CD8-positive, alpha-beta memory T cell (primary cell): ENCODE measurements around the gene UNC5B. TPM values are rescaled to one million over a fixed set of nuclear protein-coding genes. Genes with fewer than 3 reads are reported as not detected.

Source experiments
- CTCF ChIA-PET: fragments of 350-600 bp; sonication (Branson Sonifier 250); formaldehyde crosslinking; loops from one replicate; lab custom pipeline; 2021; ENCODE audit warnings: antibody characterized with exemption; lab: Charles Lee
- POLR2A ChIA-PET: fragments of 350-600 bp; sonication (Branson Sonifier 250); formaldehyde crosslinking; loops from one replicate; lab custom pipeline; 2021; ENCODE audit warnings: antibody characterized with exemption; lab: Charles Lee
- DNase-seq, 5 donors: peaks; one replicate each; pipeline versions ENCODE4 v3.0.0 to v3.0.0-alpha.2; 2020 to 2022; ENCODE audit warnings: mixed read lengths in 1 of 5
- H3K27ac ChIP-seq: one replicate; pipeline ENCODE4 v1.7.0; 2013; ENCODE audit warnings: low read depth, mild to moderate bottlenecking, low read length, moderate library complexity
- H3K27me3 ChIP-seq: 2 replicates; pipeline ENCODE4 v1.7.0; 2013; ENCODE audit warnings: low read length, mild to moderate bottlenecking; ENCODE audit not compliant: insufficient read depth, poor library complexity, severe bottlenecking
- H3K36me3 ChIP-seq: 2 replicates; pipeline ENCODE4 v1.7.0; 2013; ENCODE audit warnings: mild to moderate bottlenecking, low read length, moderate library complexity; ENCODE audit not compliant: insufficient read depth
- H3K4me1 ChIP-seq: 2 replicates; pipeline ENCODE4 v1.7.0; 2013; ENCODE audit warnings: mild to moderate bottlenecking, low read length, moderate library complexity; ENCODE audit not compliant: insufficient read depth
- H3K4me3 ChIP-seq: 2 replicates; pipeline ENCODE4 v1.7.0; 2013; ENCODE audit warnings: mild to moderate bottlenecking, low read length
- H3K9me3 ChIP-seq: 2 replicates; pipeline ENCODE4 v1.7.0; 2013; ENCODE audit warnings: mild to moderate bottlenecking, low read length
- H3K27ac Mint-ChIP-seq, 8 donors: one replicate each; pipeline ENCODE4 v1.8.0; 2020 to 2021; ENCODE audit warnings: mixed read lengths in 8 of 8, mild to moderate bottlenecking in 6 of 8, inconsistent platforms in 3 of 8, moderate library complexity in 3 of 8
- H3K27me3 Mint-ChIP-seq, 2 donors: one replicate each; pipeline ENCODE4 v1.8.0; 2020 to 2021; ENCODE audit warnings: mixed read lengths in 2 of 2, mild to moderate bottlenecking in 1 of 2, moderate library complexity in 1 of 2
- H3K36me3 Mint-ChIP-seq, 3 donors: one replicate each; pipeline ENCODE4 v1.8.0; 2020 to 2021; ENCODE audit warnings: mixed read lengths in 3 of 3, inconsistent platforms in 1 of 3, mild to moderate bottlenecking in 1 of 3
- H3K4me1 Mint-ChIP-seq, 3 donors: one replicate each; pipeline ENCODE4 v1.8.0; 2020 to 2021; ENCODE audit warnings: mixed read lengths in 3 of 3, inconsistent platforms in 1 of 3, mild to moderate bottlenecking in 1 of 3
- H3K4me3 Mint-ChIP-seq, 7 donors: one replicate each; pipeline ENCODE4 v1.8.0; 2020 to 2021; ENCODE audit warnings: mixed read lengths in 7 of 7, mild to moderate bottlenecking in 6 of 7, moderate library complexity in 4 of 7, inconsistent platforms in 2 of 7
- H3K9me3 Mint-ChIP-seq, 5 donors: one replicate each; pipeline ENCODE4 v1.8.0; 2020 to 2022; ENCODE audit warnings: mixed read lengths in 5 of 5, mild to moderate bottlenecking in 3 of 5, moderate library complexity in 2 of 5, inconsistent platforms in 1 of 5
- polyA plus RNA-seq: library from polyadenylated mRNA; unstranded; fragments of 300-500 nt; fragmentation: Illumina TruSeq; gene quantifications from one replicate; pipeline ENCODE4 v1.2.3, GENCODE V29; 2021
- total RNA-seq, 2 experiments: library from RNA; stranded (reverse); gene quantifications; one replicate each; pipeline ENCODE4 v1.2.3, GENCODE V29; 2021

Gene UNC5B
- total and polyA plus RNA-seq, 3 experiments from 2014 or later, result 0.06 to 0.13 (median 0.11) TPM

GRCh38 chr10:71300555-71301370, 88.4 kb downstream of the UNC5B start:
- Mint-ChIP-seq H3K4me3 (no peak overlapping the region), H3K9me3 (no peaks in the 10 kb centered on the region), H3K36me3 (no peaks in the 10 kb centered on the region), H3K27me3 (peaks cover 14 to 35% of the 10 kb centered on the region in 2 donors), H3K4me1 (no peaks in the 10 kb centered on the region), H3K27ac (peak overlapping the region in 1 of 8 donors; percentile 29)
- Histone ChIP-seq H3K27ac (no peak overlapping the region), H3K4me1 (no peaks in the 10 kb centered on the region), H3K9me3 (no peaks in the 10 kb centered on the region), H3K36me3 (no peaks in the 10 kb centered on the region), H3K27me3 (no peaks in the 10 kb centered on the region), H3K4me3 (no peak overlapping the region)
- ChIA-PET CTCF (no interaction called here), POLR2A (no interaction called here)
- peak in 1 of 5 donors; percentile 42 for DNase-seq

GRCh38 chr10:71301371-71301916, 89.1 kb downstream of the UNC5B start:
- ChIA-PET POLR2A (no interaction called here), CTCF (interaction anchor here (1.0 kb wide), 1 partner anchor 11 kb away, joined by 3 read pairs; no protein-coding TSS in a partner anchor)
- Histone ChIP-seq H3K4me3 (no peak overlapping the region), H3K27ac (no peak overlapping the region), H3K27me3 (no peaks in the 10 kb centered on the region), H3K9me3 (no peaks in the 10 kb centered on the region), H3K36me3 (no peaks in the 10 kb centered on the region), H3K4me1 (no peaks in the 10 kb centered on the region)
- peaks cover 9 to 30% of the 10 kb centered on the region in 2 donors for H3K27me3 Mint-ChIP-seq
- no peak overlapping the region for H3K27ac Mint-ChIP-seq
- H3K36me3 Mint-ChIP-seq, result no peaks in the 10 kb centered on the region
- H3K9me3 Mint-ChIP-seq, result no peaks in the 10 kb centered on the region
- peak in 1 of 5 donors; percentile 35 for DNase-seq
- H3K4me3 Mint-ChIP-seq, result no peak overlapping the region
- H3K4me1 Mint-ChIP-seq, result no peaks in the 10 kb centered on the region

GRCh38 chr10:71302451-71302850, 90.1 kb downstream of the UNC5B start:
- H3K9me3 ChIP-seq, result no peaks in the 10 kb centered on the region
- CTCF ChIA-PET, result interaction anchor here (0.6 to 1.2 kb wide), 2 partner anchors 12 to 405 kb away, joined by 3 read pairs; no protein-coding TSS in a partner anchor
- no peaks in the 10 kb centered on the region for H3K4me1 ChIP-seq
- Mint-ChIP-seq H3K27me3 (peaks cover 7 to 29% of the 10 kb centered on the region in 2 donors), H3K27ac (no peak overlapping the region), H3K4me1 (no peaks in the 10 kb centered on the region), H3K4me3 (no peak overlapping the region), H3K36me3 (no peaks in the 10 kb centered on the region), H3K9me3 (no peaks in the 10 kb centered on the region)
- H3K27me3 ChIP-seq, result no peaks in the 10 kb centered on the region
- H3K36me3 ChIP-seq, result no peaks in the 10 kb centered on the region
- peak in 1 of 5 donors; percentile 24 for DNase-seq
- no peak overlapping the region for H3K4me3 ChIP-seq
- no peak overlapping the region for H3K27ac ChIP-seq
- POLR2A ChIA-PET, result no interaction called here

GRCh38 chr10:71302874-71303568, 90.7 kb downstream of the UNC5B start:
- Mint-ChIP-seq H3K4me1 (no peaks in the 10 kb centered on the region), H3K4me3 (no peak overlapping the region), H3K27ac (peak overlapping the region in 1 of 8 donors; percentile 50), H3K27me3 (peaks cover 7 to 26% of the 10 kb centered on the region in 2 donors), H3K36me3 (no peaks in the 10 kb centered on the region), H3K9me3 (no peaks in the 10 kb centered on the region)
- Histone ChIP-seq H3K9me3 (no peaks in the 10 kb centered on the region), H3K4me3 (no peak overlapping the region), H3K27me3 (no peaks in the 10 kb centered on the region), H3K27ac (no peak overlapping the region), H3K36me3 (no peaks in the 10 kb centered on the region), H3K4me1 (no peaks in the 10 kb centered on the region)
- POLR2A ChIA-PET, result no interaction called here
- CTCF ChIA-PET, result interaction anchor here (1.2 to 3.0 kb wide), 2 partner anchors 12 to 404 kb away, joined by 3 to 12 read pairs; no protein-coding TSS in a partner anchor
- DNase-seq, result peak in 2 of 5 donors; percentile 18 to 23

DNA sequence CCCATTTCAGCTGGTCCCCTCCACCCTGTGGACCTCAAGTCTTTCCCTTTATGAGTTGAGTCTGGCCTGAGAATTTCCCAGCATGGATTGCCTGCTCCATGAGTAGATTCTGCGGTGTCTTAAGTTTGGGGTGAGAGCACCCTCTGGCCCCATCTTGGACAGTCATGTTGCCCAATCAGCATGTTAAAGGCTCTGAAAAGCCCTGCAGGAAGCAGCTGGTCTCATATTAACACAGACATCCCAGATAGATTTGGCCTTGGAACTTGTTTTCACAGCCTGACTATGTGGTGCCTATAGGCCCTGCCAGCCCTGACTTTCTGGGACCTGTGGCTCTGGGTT, 91.2 kb downstream of the UNC5B start:
- Mint-ChIP-seq H3K4me1 (no peaks in the 10 kb centered on the region), H3K27me3 (peaks cover 6 to 22% of the 10 kb centered on the region in 2 donors), H3K9me3 (no peaks in the 10 kb centered on the region), H3K36me3 (no peaks in the 10 kb centered on the region), H3K27ac (peak overlapping the region in 1 of 8 donors; percentile 50), H3K4me3 (no peak overlapping the region)
- H3K27me3 ChIP-seq, result no peaks in the 10 kb centered on the region
- CTCF ChIA-PET, result interaction anchor here (0.7 to 3.0 kb wide), 2 partner anchors 11 to 405 kb away, joined by 3 to 12 read pairs; no protein-coding TSS in a partner anchor
- no peak overlapping the region for H3K4me3 ChIP-seq
- POLR2A ChIA-PET, result no interaction called here
- DNase-seq, result no peak
- H3K27ac ChIP-seq, result no peak overlapping the region
- no peaks in the 10 kb centered on the region for H3K36me3 ChIP-seq
- H3K4me1 ChIP-seq, result no peaks in the 10 kb centered on the region
- no peaks in the 10 kb centered on the region for H3K9me3 ChIP-seq

- CTCF ChIA-PET, result interaction anchor here (3.0 kb wide), 1 partner anchor 10 kb away, joined by 12 read pairs; no protein-coding TSS in a partner anchor
- no peak overlapping the region for H3K27ac Mint-ChIP-seq
Measured at GRCh38 chr10:71304914-71305313, 92.5 kb downstream of the UNC5B start.

GRCh38 chr10:71306979-71307378, 94.6 kb downstream of the UNC5B start:
- Histone ChIP-seq H3K9me3 (no peaks in the 10 kb centered on the region), H3K4me1 (no peaks in the 10 kb centered on the region), H3K27ac (no peak overlapping the region), H3K4me3 (no peak overlapping the region), H3K27me3 (no peaks in the 10 kb centered on the region), H3K36me3 (no peaks in the 10 kb centered on the region)
- Mint-ChIP-seq H3K36me3 (no peaks in the 10 kb centered on the region), H3K9me3 (no peaks in the 10 kb centered on the region), H3K27me3 (peaks cover 8 to 27% of the 10 kb centered on the region in 2 donors), H3K4me3 (no peak overlapping the region), H3K4me1 (no peaks in the 10 kb centered on the region), H3K27ac (no peak overlapping the region)
- no peak for DNase-seq
- CTCF ChIA-PET, result interaction anchor here (2.0 kb wide), 1 partner anchor 11 kb away, joined by 6 read pairs; the partner anchor contains the start of gene SLC29A3
- POLR2A ChIA-PET, result no interaction called here

More at GRCh38 chr10:71304914-71305313, 92.5 kb downstream of the UNC5B start:
- Mint-ChIP-seq H3K4me1 (no peaks in the 10 kb centered on the region), H3K4me3 (no peak overlapping the region), H3K27me3 (peaks cover 9 to 24% of the 10 kb centered on the region in 2 donors), H3K9me3 (no peaks in the 10 kb centered on the region), H3K36me3 (no peaks in the 10 kb centered on the region)
- Histone ChIP-seq H3K36me3 (no peaks in the 10 kb centered on the region), H3K27ac (no peak overlapping the region), H3K27me3 (no peaks in the 10 kb centered on the region), H3K9me3 (no peaks in the 10 kb centered on the region), H3K4me1 (no peaks in the 10 kb centered on the region), H3K4me3 (no peak overlapping the region)
- POLR2A ChIA-PET, result no interaction called here
- DNase-seq, result no peak
